ENCODE data around the gene EGR1.

Gene EGR1

DNA sequence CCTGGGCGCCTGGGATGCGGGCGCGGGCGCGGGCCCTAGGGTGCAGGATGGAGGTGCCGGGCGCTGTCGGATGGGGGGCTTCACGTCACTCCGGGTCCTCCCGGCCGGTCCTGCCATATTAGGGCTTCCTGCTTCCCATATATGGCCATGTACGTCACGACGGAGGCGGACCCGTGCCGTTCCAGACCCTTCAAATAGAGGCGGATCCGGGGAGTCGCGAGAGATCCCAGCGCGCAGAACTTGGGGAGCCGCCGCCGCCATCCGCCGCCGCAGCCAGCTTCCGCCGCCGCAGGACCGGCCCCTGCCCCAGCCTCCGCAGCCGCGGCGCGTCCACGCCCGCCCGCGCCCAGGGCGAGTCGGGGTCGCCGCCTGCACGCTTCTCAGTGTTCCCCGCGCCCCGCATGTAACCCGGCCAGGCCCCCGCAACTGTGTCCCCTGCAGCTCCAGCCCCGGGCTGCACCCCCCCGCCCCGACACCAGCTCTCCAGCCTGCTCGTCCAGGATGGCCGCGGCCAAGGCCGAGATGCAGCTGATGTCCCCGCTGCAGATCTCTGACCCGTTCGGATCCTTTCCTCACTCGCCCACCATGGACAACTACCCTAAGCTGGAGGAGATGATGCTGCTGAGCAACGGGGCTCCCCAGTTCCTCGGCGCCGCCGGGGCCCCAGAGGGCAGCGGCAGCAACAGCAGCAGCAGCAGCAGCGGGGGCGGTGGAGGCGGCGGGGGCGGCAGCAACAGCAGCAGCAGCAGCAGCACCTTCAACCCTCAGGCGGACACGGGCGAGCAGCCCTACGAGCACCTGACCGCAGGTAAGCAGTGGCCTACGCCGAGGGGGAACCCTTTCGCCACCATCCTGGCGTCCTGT lies at the start of gene EGR1:
Gene EGR1, plus strand, starts transcription at position 219 of the 864 bp plus-strand sequence. Its CDS starts 283 bp downstream, at position 502.
- DNase-seq (ENCODE audit: low spot score), result peak; percentile 93

DNA sequence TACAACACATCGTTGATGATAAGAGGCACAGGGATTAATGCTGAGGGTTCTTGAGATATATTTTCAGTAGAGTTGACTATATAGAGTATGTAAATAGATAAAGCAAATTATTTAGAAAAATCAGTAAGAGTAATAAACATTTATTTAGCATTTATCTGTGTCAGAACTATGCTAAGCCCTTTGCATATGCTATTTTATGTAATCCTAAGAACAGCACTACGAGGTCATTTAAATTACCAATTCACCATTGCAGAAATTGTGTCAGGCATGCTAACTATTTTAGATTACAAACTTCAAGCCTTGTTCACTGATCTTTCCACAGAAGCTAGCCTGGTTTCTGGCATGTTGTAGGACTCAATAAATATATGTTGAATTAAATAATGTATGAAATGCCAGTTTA lies 46.8 kb upstream of the EGR1 start:
- no peak for DNase-seq (ENCODE audit: low spot score)

DNA sequence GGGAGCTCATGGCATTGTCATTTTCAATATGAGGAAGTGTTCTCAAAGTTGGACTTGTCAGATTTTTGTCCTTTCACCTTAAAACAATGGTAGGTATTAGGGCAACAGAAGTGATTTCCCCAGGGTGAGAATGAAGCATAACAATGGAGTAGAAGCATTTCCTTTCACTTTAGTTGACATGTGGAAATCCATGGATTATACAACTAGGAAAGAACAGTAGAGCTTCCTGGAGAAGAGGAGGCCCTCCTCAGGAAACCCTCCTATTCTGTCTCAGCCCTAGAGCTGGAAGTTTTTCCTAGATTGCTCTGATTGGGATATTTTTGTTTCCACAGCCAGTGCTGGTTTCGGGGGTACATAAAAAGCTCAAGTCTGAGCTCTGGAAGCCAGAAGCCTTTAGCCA lies 40.2 kb upstream of the EGR1 start:
- DNase-seq (ENCODE audit: low spot score), result no peak

DNA sequence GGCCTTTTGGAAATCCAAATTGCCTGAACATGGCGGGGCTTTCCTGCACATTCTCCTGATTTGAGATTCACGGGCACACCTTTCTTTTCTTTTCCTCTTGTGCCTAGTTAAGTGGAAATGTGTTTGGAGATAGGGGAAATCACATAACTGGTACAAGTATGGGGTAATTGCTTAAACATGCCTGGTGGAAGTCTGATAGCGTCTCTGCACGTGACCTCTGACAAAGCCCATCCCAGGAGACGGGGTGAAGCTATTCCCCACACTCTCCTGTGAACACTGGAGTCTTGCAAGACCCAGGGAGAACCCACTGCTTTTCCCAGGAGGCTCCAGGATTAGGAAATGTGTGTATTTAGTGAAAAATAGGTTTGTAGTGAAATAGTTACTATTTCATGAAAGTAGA lies 29.3 kb upstream of the EGR1 start:
- no peak for DNase-seq (ENCODE audit: low spot score)

DNA sequence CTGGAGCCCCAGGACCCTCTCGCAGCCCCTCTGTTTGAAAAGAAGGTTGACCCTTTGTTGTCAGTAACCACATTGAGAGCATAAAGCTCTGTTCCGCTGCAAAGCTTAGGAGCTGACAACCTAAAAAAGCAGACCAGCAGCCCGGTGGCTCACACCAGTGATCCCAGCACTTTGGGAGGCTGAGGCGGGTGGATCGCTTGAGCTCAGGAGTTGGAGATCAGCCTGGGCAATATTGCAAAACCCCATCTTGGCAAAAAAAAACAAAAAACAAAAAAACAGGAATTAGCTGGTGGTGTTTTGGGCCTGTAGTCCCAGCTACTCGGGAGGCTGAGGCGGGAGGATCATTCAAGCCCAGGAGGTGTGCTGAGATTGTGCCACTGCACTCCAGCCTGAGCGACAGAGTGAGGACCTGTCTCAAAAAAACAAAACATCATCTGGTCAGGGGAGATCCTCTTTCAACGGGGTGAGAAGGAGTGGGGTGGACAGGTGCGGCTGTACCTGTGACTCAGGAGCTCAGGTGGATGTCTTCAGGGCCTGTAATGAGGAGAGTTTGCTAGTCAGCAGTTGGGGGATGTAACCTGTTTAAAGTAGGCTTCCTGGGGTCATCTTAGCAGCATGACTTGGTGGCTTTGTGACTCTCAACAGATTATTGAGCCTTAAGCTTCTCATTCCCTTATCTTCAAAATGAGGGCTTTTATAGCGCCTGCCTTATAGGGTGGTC lies 27.1 kb upstream of the EGR1 start:
- no peak for DNase-seq (ENCODE audit: low spot score)

DNA sequence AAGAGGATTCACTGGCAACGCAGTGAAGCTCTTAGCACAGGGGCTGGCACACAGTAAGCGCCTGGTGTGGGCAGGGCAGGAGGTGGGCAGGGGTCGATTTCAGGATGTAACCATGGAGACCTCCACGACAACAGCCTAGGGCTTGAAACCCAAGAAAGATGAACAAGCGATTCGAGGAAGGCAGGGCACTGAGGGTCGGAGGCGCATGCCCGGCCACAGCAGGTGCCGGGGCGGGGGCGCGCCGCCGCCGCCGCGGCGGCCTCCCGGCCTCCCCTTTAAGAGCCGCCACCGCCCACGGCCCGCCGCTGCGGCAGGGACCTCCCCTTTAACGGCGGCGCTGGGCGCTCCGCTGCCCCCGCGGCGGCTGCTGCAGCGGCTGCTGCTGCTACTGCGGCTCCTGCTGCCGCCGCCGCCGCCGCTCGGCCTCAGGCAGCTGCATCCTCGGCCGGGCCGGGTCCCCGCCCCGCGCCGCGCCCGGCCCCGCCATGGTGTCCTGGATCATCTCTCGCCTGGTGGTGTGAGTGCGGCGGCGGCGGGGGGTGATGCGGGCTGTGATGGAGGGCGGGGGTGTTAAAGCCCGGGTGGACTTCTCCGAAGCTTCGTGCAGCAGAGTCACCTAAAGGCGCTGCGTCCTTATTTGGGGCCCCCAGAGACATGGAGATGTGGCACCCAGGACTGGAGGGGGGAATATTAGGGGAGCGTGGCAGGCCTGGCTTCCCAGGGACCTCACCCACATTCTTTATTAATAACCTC lies 26.4 kb upstream of the EGR1 start, which contains the start of gene REEP2:
Gene REEP2, plus strand, starts transcription at position 334 of the 753 bp plus-strand sequence. Its CDS starts 152 bp downstream, at position 486.
- peak; percentile 92 for DNase-seq (ENCODE audit: low spot score)

DNA sequence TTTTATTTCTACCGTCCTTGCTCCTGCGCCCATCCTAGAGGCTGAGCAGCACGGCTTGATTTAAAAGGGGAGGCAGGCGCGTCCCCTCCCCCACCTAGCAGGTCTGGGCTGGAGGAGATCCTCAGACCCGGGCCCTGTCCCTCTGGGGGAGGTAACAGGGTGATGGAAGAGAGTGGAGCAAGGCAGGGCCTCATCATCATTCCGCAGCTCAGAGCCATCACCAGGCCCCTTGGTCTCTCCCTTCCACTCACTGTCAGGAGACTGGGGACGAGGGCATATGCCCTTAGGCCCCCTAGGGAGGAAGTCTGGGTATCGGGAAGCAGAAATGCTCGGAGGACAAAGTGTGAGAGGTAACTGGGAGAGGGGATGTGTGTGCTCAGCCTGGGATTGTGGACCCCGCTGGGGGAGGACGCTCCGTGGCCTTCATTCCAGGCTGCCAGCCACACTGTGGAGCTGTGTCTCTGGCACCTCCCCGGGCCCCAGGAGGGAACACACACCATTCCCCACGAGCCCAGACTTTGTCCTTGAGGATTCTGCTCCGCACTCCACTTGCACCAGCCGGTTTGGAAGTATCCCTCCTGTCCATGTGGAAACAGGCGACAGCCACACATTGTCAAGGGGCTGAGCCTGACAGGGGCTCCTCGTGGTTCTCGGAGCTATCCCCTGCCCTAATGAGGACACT lies 25.7 kb upstream of the EGR1 start:
- DNase-seq (ENCODE audit: low spot score), result peak; percentile 57

DNA sequence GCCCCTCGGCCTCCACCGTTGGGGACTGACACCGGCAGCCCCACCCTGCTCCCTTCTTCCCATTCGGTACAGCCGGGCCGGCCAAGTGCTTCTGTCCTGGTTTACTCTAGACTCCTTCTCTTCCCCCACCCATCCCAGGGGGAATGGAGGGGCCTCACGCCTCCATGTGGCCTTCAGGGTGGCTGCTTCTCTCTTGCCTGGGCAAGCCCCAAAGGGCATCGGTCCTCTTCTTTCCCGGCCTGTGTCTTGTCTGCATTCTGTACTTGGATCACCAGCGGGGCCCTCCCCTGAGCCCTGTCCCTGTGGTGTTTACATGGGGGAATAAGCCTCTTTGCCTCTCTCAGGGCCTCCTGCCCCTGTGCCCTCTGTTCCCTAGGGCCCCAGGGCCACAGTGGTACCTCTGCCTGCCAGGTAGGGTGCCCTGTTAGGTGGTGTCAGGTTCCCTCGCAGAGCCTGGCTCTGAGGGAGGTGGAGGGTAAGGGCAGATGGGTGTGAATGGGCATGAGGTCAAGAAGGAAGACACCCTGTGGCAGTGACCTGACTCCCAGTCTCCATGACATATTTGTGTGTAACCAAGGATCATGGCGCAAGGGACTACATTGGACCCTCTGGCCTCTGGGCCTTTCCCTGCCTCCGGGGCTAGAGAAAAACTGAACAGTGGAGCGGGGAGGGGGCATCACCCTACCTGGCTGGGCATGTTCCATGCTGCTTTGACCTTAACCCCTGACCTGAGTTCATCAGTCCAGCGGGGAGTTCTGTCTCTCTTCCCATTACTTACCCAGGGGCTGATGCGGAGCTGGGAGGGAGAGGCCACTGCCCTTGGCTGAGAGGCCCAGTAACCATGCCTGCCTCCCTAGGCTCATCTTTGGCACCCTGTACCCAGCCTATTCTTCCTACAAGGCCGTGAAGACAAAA lies 24.9 kb upstream of the EGR1 start:
- no peak for DNase-seq (ENCODE audit: low spot score)

DNA sequence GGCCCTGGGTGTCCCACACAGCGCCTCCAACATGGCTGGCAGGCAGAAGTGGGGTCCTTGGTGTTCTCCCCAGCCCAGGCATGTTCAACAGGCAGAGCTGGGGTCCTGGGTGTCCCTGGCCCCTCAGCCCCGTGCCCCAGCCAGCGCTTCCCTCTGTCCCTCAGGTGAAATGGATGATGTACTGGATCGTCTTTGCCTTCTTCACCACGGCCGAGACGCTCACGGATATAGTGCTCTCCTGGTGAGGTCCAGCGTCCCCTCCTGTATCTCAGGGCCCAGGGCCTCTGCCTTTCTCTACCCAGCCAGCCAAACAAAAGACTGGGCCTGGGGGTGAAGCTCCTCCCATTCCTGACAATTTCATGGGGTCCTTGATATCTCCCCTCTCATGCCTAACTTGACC lies 24.1 kb upstream of the EGR1 start:
- no peak for DNase-seq (ENCODE audit: low spot score)

DNA sequence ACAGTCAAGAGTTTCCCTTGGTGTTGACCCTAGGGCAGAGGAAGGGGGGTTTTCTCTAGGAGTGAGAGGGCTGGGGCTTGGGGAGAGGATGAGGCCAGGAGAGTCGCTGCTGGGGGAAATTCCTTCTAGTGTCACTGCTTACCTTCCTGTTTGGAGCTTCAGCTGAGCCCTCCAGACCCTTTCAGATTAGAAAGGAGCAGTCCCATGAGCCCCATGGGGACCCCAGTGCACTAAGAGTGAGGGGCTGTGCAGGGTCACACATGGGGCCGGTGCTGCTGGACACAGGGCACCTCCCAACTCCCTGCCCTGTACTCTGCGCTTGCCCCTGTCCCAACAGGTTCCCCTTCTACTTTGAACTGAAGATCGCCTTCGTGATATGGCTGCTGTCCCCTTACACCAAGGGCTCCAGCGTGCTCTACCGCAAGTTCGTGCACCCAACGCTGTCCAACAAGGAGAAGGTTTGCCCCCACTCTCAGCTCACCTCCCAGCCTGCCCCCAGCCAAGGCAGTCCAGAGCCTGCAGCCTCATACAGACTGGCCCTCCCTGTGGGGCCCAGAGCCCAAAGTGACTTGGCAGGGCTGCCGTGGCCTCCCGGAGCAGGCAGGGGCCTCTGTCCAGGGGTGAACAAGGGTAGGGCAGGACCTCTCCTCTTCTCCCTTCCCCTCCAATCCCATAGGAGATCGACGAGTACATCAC lies 21.1 kb upstream of the EGR1 start:
- no peak for DNase-seq (ENCODE audit: low spot score)

DNA sequence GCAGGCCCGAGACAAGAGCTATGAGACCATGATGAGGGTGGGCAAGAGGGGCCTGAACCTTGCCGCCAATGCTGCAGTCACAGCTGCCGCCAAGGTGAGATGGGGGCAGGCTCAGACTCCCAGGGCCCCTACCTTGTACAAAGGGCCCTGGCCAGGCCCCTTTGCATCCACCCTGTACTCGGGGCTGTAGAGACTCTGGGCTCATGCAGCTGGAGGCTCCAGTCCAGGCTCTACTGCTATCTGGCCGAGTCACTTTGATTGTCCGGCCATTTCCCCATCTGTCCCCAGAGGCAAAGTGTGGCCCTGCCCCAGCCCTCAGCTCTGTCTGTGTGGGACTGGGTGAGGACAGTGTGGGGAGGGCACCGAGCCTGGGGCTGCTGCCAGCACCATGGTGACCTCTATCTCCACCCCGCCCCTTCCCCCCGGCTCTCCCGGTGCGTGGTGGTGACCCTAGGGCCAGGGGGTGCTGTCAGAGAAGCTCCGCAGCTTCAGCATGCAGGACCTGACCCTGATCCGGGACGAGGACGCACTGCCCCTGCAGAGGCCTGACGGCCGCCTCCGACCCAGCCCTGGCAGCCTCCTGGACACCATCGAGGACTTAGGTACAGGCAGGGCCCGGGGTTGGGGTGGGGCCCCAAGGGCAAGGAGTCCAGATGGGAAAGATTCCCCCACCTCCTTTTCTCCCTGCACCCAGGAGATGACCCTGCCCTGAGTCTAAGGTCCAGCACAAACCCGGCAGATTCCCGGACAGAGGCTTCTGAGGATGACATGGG lies 20.3 kb upstream of the EGR1 start:
- DNase-seq (ENCODE audit: low spot score), result no peak

DNA sequence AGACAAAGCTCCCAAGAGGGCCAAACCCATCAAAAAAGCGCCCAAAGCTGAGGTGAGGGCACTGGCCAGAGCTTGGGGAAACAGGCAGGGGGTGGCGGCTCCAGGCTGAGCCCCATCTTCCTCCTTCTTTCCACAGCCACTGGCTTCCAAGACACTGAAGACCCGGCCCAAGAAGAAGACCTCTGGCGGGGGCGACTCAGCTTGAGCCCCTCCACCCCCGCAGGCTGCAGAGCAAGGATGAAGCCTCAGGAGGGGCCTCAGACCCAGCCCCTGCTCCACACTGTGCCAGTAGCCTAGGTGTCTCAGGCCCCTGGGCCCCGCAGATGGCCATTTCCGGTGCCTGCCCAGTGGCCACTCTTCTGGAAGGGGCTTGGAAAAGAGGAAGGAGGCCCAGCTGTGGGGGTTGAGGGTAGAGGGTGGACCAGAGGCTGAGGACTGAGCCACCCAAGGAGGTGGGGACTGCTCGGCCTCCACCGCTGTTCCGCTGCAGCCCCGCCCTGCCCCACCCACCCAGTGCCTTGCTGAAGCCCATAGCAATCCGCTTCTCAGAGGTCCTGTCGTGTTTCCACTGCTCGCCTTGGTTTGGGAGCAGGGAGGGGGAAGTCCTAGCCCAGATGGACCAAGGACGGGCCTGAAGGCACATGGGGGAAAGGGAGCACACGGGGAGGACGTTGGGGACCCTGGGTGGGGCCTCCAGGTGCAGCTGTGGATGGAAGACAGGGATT lies 19.6 kb upstream of the EGR1 start:
- DNase-seq (ENCODE audit: low spot score), result no peak

DNA sequence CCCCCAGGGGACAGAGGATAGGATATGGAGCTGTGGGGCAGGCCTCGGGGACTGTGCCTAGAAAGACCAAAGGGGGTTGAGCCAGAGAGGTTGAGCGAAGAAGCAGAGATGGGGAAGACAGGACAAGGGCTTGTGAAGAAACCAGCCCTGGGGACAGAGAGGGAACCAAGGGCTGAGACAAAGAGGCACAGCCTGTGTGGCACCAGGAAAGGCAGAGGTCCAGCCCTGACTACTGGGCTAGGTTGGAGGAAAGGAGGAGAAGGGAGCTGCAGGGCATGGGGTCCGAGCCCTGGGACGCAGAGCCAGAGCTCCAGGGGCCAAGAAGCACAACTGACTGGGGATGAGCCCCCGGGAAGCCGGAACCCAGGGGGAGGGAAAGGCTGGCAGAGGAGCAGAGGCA lies 17.2 kb upstream of the EGR1 start:
- no peak for DNase-seq (ENCODE audit: low spot score)

DNA sequence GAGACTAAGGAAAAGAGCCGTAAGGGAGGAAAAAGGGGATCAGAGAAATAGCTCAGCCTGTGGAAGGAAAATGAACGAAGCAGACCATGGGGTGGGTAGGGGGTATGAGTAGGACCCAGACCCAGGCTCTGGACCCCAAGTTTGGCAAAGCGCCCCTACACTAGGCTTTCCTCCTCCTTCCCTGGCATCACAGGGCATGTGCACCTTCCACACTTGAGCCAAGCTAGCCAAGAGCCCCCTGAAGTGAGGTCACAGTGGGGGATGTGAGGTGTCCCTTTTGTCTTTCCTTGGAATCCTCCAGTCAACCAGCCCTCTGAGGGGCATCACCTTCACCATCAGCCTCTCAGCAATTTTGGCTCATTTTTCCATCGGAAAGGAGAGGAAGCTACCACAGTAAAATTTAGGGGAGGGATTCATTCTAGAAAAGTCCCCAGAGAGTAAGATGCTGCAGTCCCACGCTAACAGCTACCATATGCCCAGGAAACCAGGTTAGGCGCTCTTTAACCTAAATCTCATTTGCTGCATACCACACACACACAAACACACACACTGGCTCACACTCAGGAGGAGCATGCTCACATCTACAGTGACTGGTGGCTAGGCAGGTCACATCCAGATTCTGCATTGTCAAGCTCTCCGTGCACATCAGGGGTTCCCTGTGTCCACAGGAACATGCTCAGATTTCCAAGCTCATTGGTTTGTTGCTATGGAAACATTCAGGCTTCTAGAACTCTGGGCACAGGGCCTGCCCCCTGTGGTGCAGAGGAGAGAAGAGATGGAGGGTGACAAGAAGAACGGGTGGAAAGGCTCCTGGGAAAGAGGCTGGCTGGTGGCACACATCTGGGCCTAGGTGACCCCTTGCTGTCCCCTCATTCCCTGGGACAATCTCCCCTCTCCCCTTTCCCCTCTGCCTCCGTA lies 16.5 kb upstream of the EGR1 start:
- DNase-seq (ENCODE audit: low spot score), result peak; percentile 68

DNA sequence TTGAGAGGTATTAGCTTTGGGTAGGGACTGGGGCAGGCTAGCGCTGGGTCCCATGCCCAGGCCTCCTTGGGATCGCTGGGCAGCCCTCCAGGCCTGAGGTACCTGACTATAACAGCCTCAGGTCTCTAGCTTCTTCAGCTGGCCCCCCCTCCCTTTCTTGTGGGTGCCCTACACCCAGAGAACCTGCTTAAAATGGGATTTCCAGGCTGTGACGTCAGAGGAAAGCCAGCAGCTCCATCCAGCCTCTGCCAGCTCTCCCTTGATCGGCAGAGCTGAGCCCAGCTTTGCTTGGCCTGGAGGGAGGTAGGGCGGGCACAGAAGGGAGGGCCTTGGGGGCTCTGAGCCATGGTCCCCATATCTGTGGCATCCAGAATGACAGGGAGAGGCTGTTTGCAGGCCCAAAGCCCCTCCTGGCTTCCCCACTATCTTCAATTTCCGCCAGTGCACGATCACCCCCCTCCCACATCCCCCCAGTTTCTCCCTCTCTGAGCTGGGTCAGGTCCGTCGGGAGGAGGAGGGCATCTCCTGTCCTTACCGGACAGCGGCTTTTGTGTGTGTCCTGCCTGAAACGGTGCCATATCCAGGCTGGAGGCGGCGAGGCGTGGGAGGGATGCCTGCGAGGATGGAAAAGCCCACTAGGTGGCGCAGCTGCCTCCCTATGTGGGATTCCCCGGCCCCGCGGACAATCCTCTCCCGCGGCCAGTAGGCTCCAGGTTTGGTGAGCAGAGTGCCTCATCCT lies 15.6 kb upstream of the EGR1 start:
- DNase-seq (ENCODE audit: low spot score), result peak; percentile 95

DNA sequence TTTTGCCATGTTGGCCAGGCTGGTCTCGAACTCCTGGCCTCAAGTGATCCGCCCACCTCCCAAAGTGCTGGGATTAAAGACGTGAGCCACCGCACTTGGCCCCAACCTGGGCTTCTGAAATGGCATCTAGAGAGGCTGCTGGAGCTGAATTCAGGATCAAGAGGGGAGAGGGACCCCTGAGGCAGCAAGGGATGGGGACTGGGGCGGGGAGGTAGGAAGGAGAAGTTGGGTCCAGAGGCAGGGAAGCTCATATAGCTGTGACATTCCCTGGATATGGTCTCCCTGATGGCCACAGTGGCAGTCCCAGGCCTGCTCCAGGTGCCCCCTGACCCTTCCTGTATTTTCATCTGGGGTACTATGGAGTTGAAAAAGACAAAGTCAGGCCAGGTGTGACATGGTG lies 14.3 kb upstream of the EGR1 start:
- no peak for DNase-seq (ENCODE audit: low spot score)

DNA sequence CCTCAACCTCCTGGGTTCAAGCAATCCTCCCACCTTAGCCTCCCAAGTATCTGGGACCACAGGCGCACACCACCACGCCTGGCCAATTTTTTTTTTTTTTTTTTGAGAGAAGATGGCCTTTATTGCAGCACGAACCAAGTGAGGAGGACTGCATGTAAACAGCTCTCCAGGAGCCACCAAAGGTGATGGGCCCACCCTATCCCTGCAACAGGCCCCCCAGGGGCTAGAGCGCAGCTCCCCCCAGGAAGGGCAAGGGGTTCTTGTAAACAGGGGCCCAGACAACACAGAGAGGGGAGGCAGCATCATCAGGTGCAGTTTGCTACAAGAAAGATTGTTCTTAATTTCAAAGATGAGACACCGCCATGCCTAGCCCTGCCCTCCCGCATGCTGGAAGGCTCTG lies 12.6 kb upstream of the EGR1 start:
- no peak for DNase-seq (ENCODE audit: low spot score)
